SIG-M5 treated with dmso at 0.1 percent for 504 hours (cell line): ENCODE data around the gene DCAF6.
"Not testable (repeated sequence)": the region's sequence is repeated elsewhere in the genome, so short reads cannot be mapped to it uniquely, and the experiment has no call there.

Experiments
- DNase-seq: peaks from one replicate; lab custom pipeline; 2025; ENCODE audit not compliant: unreplicated experiment; lab: John Stamatoyannopoulos, UW

Gene DCAF6, protein sequence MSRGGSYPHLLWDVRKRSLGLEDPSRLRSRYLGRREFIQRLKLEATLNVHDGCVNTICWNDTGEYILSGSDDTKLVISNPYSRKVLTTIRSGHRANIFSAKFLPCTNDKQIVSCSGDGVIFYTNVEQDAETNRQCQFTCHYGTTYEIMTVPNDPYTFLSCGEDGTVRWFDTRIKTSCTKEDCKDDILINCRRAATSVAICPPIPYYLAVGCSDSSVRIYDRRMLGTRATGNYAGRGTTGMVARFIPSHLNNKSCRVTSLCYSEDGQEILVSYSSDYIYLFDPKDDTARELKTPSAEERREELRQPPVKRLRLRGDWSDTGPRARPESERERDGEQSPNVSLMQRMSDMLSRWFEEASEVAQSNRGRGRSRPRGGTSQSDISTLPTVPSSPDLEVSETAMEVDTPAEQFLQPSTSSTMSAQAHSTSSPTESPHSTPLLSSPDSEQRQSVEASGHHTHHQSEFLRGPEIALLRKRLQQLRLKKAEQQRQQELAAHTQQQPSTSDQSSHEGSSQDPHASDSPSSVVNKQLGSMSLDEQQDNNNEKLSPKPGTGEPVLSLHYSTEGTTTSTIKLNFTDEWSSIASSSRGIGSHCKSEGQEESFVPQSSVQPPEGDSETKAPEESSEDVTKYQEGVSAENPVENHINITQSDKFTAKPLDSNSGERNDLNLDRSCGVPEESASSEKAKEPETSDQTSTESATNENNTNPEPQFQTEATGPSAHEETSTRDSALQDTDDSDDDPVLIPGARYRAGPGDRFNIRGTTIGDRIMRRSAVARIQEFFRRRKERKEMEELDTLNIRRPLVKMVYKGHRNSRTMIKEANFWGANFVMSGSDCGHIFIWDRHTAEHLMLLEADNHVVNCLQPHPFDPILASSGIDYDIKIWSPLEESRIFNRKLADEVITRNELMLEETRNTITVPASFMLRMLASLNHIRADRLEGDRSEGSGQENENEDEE

DNA sequence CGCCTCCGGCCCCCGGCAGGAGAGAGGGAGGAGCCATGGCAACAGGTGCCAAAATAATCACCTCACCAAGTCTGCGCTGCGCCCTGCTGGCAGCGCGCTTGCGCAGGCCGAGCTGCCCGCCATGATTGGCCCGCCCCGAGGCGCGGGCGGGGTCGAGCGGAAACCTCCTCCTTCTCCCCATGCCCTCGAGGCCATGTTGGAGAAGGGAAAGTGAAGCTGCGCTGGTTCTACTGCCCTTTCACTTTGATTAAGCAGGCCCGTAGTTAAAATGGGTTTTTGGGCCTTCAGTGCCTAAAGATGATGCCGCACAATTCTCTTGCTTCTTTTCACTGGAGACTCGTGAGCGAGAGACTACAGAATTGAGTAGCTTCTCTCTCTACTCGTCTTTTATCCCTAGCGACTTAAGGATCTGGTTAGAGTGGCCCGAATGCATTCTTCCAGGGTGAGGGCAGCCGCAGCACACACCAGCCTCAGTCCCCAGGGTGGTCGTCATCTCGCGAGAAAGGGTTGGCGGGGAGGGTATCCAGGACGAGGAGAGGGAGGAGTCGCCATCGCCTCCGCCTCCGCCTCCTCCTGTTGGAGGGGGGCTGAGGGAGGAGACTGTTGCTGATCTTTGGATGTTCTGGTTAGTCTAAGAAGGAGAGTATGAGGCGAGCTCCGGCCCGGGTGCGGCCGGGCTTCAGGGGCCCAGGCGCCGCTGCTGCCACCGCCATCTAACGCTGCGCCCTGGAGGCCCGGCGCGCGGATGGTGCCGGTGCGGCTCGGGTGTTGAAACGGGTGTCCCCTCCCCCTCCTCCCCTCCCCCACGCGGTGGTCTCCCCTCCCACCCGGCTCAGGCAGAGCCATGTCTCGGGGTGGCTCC, at the start of gene DCAF6:
Gene DCAF6 (plus strand): TSS at position 616 of the 862 bp plus-strand sequence. CDS start 229 bp downstream, at position 845.
- DNase-seq: peak; percentile 98

DNA sequence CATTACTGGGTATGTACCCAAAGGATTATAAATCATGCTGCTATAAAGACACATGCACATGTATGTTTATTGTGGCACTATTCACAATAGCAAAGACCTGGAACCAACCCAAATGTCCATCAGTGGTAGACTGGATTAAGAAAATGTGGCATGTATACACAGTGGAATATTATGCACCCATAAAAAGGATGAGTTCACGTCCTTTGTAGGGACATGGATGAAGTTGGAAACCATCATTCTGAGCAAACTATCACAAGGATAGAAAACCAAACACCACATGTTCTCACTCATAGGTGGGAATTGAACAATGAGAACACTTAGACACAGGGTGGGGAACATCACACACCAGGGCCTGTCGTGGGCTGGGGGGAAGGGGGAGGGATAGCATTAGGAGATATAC, 49.3 kb upstream of the DCAF6 start:
- DNase-seq: not testable (repeated sequence)

DNA sequence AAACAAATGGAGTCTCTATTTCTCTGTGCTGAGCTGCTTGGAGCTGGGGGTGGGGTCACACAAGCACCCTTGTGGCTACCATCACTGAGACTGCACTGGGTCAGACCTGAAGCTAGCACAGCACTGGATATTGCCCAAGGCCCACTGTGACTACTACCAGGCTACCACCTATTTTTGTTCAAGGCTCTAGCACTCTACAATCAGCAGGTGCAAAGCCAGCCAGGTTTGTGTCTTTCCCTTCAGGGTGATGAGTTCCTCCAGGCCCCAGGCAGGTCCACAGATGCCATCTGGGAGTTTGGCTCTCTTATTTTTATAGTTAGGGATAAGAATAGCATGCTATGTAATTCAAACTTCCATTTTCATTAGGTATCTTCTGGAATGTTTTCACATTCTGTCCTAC, 46.1 kb upstream of the DCAF6 start:
- no peak for DNase-seq

DNA sequence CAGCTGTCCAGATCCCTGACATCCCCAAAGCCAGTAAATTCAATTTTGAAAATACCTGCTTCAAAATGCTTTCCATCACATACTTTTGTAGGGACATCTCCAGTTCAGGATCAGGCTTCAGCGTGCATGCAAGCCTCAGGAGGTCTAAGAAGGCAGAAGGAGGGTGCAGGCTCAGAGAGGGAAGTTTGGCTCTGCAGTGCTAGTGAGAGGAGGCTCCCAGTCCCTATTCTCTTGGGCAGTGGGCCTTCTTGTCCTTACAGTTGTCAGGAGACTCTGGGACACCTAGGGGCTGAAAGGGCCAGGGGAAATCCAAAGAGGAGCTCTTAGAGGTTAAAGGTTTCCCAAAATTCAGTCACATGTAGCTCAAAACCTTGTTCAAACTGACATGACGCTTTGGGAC, 42.7 kb upstream of the DCAF6 start:
- no peak for DNase-seq

DNA sequence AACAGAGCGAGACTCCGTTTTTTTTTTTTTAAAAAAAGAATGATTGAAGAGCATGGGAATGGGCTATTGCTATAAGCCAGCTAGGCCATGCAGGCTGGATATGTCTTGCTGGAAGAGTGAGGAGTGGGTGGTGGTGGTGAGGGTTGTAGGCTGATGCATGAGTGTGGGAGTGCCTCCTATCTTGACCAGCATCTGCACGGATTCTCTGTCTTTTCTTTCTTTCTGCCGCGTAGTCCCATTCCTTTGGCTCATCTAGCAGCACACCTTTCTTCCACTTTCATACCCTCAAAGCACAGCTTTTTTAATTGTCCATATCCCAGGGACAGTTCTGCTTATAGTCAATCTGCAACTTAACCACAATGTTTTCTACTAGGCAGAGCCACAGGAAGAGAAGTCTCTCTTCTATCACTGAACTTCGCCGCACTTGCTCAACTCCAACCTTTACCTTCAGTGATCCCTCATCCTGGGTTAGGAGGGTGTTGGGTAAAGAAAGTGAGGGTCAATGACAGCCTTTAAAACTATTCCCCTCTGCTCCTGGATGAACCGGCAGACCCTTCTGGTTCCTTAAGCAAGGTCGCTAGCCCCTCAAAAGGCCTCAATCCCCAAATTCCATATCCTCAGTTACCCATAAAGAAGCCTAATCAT, 37.8 kb upstream of the DCAF6 start:
- DNase-seq: no peak

DNA sequence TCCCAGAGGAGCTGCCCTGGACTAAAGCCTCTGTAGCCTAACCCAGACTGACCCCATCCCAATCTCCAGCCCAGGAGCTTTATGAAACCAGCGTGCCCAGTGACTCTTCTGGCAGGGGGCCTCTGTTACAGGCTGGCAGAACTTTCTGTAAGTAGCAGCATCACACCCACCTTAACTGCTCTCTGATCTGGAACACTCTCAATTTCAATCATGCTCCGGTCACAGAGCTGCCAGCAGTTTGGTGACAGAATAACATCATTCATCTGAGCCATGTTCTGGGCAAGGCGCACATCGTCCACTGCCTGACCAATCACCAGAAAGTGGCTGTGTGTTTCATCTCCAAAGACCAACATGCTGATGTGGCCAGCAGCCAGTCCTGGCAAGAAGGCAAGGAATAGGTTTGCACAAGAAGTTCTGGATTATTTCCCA, 37.2 kb upstream of the DCAF6 start:
- DNase-seq: no peak

DNA sequence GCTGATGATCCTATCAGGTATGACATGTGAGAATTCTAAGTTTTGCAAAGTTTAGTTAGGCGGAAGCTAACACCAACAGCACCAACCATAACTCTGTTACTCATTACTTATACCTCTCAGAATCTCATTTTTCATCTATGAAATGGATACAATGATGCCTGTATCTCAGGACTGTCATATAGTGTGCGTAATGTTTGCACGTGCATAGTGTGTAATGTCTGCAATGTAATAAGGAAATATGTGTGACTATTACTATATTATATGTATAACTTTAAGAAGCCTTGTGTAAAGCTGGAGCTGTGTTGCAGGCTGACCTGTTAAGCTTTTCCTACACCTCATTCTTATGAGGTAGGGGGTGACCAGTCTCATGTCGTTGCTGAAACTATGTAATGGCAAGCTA, 35.6 kb upstream of the DCAF6 start:
- no peak for DNase-seq

DNA sequence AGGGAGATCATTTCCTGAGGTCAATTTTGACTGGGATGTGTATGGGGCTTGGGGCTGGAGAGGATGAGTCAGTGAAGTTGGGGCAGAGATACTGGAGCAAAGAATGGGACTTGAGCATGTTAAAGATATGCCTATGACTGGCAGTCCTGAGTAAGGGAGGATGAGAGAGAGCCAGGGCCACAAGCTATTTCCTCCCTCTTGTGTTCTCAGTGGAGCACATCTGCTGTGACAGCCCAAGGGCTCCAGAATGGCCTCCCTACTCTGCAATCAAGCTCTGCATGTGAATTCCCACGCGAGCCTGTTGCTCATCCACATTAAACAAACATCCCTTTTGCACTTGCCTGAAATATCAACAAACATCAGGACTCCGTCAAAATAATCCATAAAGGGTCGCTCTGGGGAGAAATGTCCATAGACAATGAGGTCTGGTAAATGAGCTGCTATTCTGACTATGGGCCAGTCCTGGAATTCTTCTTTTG, 31.8 kb upstream of the DCAF6 start:
- no peak for DNase-seq

DNA sequence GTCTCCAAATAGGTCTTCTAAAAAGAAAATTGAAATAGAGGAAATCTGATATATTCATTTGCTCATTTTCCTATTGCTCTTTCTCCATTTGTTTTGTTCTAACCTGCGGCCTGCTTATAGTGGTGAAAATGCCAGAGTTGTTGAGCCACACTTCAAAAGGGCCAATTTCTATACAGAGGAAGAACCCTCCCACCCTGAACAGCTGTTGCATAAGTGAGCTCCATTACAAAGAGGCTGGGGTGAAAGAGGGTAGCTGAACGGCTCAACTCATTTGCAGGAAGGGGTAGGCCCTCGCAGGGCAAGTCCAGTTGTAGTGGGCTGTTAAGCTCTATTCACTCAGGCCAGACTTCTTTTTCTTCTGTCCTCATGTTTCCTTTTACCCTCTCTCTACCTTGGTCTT, 31.3 kb upstream of the DCAF6 start:
- peak; percentile 59 for DNase-seq

DNA sequence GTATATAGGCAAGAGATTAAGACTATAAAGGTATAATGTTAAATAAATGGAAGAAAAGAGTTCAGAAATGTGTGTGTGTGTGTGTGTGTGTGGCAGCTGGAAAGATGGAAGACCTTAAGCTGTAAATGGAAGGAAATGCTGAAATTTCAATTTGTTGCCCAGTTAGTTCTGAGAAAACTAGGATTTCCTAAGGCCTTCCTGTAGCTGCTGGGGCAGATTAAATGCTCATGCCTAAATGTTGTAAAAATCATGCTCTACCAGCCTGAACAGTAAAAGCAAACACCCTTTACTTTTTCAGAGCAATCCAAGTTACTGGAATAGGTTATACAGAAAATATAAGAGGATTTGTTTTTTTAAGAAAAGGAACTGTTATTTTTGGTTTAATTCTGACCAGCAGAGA, 30.8 kb upstream of the DCAF6 start:
- DNase-seq: no peak

DNA sequence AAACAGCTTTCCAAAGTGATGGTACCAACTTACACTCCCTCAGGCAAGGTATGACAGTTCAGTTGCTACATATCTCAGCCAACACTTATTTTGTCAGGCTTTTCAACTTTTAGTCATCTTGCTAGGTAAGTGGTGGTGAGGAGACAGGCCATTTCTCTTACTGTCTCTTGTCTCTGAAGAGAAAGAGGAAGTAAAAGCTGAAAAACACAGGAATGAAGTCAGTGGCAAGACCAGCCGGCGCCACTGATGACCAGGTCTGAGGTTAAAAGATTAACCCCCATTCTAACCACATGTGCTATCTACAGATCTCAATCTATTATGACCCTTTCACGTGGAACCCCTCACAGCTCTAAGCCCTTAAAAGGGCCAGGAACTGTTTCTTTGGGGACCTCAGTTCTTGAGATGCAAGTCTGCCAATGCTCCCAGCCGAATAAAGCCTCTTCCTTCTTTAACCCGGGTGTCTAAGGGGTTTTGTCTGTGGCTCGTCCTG, 26.7 kb upstream of the DCAF6 start:
- peak; percentile 42 for DNase-seq

DNA sequence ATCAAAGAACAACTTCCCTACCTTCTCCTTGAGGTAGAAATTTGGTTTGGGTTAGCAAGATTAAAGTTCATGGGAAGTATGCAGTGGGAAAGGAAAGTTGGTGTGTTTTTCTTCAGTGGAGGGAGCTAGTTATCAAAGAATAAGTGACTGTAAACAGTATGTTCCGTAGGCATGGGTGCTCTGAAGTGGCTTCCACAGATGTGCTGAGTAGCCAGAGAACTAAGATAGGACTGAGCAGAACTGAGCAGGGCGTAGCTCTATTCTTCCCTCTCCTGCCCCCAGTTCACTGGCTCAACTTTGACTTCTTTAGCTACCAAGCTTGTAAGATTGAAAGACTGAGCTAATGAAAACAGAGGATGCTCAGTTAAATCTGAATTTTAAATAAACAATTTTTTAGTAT, 26.0 kb upstream of the DCAF6 start:
- DNase-seq: no peak

DNA sequence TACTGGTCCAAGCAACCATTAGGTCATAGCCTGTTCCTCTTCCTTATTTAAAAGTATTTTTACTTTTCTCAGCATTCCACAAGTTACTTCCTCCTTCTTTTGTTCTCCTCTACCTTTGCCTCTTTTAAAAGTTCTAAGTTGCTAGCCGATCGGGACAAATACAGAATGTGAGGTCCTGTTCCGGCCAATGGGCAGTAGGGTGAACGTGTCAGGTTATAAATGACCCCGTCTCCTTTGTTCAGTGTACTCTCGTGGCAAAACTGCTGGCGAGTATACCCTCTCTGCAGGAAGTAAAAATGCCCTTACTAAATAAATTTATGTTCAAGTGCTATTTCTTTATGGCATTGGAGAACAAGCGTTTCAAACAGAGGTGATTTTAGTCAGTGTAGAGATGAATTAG, 25.1 kb upstream of the DCAF6 start:
- DNase-seq: peak; percentile 25

DNA sequence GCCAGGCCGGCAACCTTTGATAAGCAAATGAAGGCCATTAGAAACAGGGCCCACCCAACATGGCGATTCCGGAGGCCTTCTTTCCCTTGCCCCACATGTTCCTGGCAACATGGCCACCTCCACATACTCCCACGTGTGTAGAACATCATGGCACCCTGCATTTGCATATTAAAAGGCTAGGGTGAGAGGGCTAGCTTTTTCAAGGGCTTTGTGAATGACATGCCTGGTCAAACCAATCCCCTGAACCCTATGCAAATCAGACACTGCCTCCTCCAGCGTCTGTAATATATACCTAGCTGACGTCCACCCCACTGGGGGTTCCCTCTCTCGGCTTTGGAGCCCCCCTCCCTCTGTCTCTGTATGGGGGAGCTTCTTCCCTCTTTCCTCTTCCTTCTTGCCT, 24.2 kb upstream of the DCAF6 start:
- no peak for DNase-seq

DNA sequence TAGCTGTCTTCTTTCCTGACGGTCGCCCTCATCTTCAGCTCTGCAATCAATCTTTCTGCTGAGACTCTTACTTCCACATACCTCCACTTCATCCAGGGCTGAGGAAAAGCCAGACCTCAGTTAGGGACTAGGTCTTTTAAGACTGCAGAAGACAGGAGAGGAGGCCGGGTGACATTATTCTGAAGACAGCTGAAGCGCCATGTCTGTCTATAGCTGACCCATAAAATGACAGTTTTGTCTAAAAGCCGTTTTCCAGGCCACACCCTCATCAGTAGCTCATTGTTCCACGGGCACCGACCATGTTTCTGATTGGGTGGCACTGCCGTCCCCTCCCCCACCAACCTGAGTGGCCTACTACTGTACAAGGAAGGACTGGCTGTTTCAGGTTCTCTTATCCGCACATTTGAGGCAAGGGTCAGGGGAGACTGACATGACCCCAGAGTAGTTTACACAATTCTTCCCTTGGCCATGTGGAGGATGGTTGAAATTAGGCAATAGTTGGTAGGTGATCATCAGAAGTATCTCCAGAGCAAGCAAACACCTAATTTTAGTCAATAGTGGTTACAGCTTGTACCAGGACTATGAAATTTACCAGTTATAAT, 22.5 kb upstream of the DCAF6 start, which contains the start of gene ADCY10:
Gene ADCY10 (minus strand): TSS at position 240 of the 602 bp plus-strand sequence. CDS start 8,994 bp downstream, outside the sequence.
- no peak for DNase-seq

DNA sequence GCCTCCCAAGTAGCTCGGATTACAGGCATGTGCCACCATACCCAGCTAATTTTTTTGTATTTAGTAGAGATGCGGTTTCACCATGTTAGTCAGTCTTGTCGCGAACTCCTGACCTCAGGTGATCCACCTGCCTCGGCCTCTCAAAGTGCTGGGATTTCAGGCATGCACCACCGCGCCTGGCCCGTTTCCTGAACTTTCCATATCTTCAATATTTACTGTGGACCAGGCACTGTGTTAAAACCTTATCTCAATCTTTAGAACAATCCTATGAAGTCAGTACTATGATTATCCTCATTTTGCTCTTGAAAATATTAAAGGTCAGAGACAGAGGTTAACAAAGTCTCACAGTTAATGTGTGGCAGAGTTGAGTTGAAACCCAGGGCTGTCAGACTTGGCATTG, 20.9 kb upstream of the DCAF6 start:
- no peak for DNase-seq

DNA sequence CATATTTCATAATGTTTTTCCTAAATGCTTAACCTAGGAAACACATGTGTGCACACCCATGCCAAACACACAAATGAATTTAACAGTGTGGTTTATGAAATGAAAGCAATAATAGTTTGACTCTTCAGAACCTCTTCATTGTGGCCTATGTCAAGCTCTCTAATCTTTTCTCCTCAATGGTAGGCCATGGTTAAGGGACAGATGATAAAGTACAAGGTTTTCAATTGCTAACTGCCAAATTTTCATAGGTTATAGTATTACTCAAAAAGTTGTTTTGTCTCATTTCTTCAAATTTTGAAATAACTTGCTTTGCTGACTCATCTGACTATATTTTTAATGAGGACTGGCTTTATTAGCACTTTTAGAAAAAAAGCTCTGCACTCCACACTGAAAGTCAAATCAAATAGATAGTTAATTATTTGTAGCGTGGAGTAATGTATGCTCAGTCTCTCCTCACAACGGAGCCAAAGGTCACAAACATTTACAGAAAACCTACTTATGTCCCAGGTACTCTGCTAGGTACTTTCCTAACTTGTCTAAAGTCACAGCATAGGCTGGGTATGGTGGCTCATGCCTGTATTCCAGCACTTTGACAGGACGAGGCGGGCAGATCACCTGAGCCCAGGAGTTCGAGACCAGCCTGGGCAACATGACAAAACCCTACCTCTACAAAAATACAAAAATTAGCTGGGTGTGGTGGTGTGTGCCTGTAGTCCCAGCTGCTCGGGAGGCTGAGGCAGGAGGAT, 19.5 kb upstream of the DCAF6 start:
- no peak for DNase-seq

DNA sequence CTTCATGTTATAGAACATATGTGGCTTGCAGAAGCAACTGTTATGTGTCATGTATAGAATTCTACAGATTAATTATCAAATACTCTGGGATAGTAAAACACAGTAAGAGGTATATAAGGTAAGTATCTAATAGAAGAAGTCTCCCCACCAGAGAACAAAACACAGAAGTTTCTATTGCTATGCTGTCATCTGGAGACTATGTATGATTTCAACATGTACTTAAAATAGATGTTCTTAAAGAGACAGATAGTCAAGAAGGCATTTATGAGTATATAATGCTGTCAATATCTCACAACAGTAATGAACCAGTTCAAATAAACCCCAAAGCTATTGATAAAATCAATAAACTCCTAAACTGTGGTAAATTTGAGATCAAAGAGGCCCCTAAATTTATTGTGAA, 14.5 kb upstream of the DCAF6 start:
- DNase-seq: peak; percentile 58

DNA sequence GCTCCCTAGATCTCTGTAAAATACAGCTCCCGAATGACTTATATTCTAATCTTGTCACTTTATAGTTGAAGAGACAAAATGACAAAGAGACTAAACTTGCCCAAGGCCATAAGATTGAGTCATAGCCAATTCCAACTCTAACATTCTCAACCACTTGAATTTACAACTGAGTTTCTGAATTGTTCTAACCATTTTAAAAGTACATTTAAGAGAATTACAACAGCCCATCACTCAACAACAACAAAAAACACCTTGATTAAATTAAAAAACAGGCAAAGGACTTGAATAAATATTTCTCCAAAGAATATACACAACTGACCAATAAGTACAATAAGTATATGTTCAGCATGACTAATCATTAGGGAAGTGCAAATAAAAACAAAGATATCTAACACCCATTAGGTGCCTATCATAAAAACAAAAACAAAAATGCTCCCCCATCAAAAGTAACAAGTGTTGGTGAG, 13.8 kb upstream of the DCAF6 start:
- DNase-seq: no peak
